Measurements from ENCODE around the gene SYNE2. TPM values are rescaled to one million over a fixed set of nuclear protein-coding genes. Genes with fewer than 3 reads are reported as not detected.

SYNE2 gene
- total RNA-seq, 2 experiments from 2014 or later: 18.4 to 21.8 TPM

GRCh38 chr14:64053694-64054669 lies 201.2 kb downstream of the SYNE2 start:
- Mint-ChIP-seq H3K27ac (no peak overlapping the region), H3K27me3 (no peaks in the 10 kb centered on the region), H3K9me3 (ENCODE audit: low read depth) (no peaks in the 10 kb centered on the region), H3K4me1 (peaks cover 2% of the 10 kb centered on the region), H3K36me3 (ENCODE audit: low read depth) (peaks cover 27% of the 10 kb centered on the region), H3K4me3 (no peak overlapping the region)
- intact Hi-C loops (cut with DNase I, micrococcal nuclease): no loop called here
- ATAC-seq (no peak), DNase-seq (no peak)
- ChIA-PET CTCF (interaction anchor here (0.7 to 0.9 kb wide), 2 partner anchors 23 to 70 kb away, joined by 3 to 4 read pairs; no protein-coding TSS in a partner anchor), POLR2A (no interaction called here)

- no peaks in the 10 kb centered on the region for H3K4me1 Mint-ChIP-seq
- peaks cover 13% of the 10 kb centered on the region for H3K36me3 Mint-ChIP-seq (ENCODE audit: low read depth)
- intact Hi-C loops (cut with DNase I, micrococcal nuclease): no loop called here
- CTCF ChIA-PET: interaction anchor here (0.6 to 2.1 kb wide), 3 partner anchors 9 to 259 kb away, joined by 3 to 7 read pairs (median 4); no protein-coding TSS in a partner anchor
- H3K9me3 Mint-ChIP-seq (ENCODE audit: low read depth): no peaks in the 10 kb centered on the region
- DNase-seq (no peak), ATAC-seq (no peak)
- H3K27me3 Mint-ChIP-seq: no peaks in the 10 kb centered on the region
- POLR2A ChIA-PET: no interaction called here
- H3K4me3 Mint-ChIP-seq: no peak overlapping the region
- no peak overlapping the region for H3K27ac Mint-ChIP-seq
These were observed 206.8 kb downstream of the SYNE2 start for GRCh38 chr14:64059454-64060198.

- H3K36me3 Mint-ChIP-seq (ENCODE audit: low read depth): peaks cover 13% of the 10 kb centered on the region
- POLR2A ChIA-PET: no interaction called here
- intact Hi-C loops (cut with DNase I, micrococcal nuclease): no loop called here
These were observed 207.4 kb downstream of the SYNE2 start for GRCh38 chr14:64060199-64060545.

GRCh38 chr14:64060648-64061096 lies 207.9 kb downstream of the SYNE2 start:
- H3K4me3 Mint-ChIP-seq: no peak overlapping the region
- ChIA-PET CTCF (interaction anchor here (0.6 to 2.1 kb wide), 6 partner anchors 10 to 290 kb away, joined by 3 to 7 read pairs (median 4); no protein-coding TSS in a partner anchor), POLR2A (no interaction called here)
- H3K27ac Mint-ChIP-seq: no peak overlapping the region
- intact Hi-C loops (cut with DNase I, micrococcal nuclease): no loop called here
- no peaks in the 10 kb centered on the region for H3K27me3 Mint-ChIP-seq
- DNase-seq (peak; percentile 36), ATAC-seq (peak; percentile 57)
- H3K9me3 Mint-ChIP-seq (ENCODE audit: low read depth): no peaks in the 10 kb centered on the region
- peaks cover 14% of the 10 kb centered on the region for H3K36me3 Mint-ChIP-seq (ENCODE audit: low read depth)
- H3K4me1 Mint-ChIP-seq: no peaks in the 10 kb centered on the region

More at GRCh38 chr14:64060199-64060545, 207.4 kb downstream of the SYNE2 start:
- Mint-ChIP-seq H3K9me3 (ENCODE audit: low read depth) (no peaks in the 10 kb centered on the region), H3K4me1 (no peaks in the 10 kb centered on the region), H3K27me3 (no peaks in the 10 kb centered on the region), H3K27ac (no peak overlapping the region), H3K4me3 (no peak overlapping the region)
- no peak for ATAC-seq
- DNase-seq: no peak
- CTCF ChIA-PET: interaction anchor here (0.6 to 2.1 kb wide), 6 partner anchors 10 to 290 kb away, joined by 3 to 7 read pairs (median 4); no protein-coding TSS in a partner anchor

- Mint-ChIP-seq H3K4me1 (no peaks in the 10 kb centered on the region), H3K36me3 (ENCODE audit: low read depth) (peaks cover 12% of the 10 kb centered on the region), H3K4me3 (no peak overlapping the region), H3K27ac (no peak overlapping the region), H3K27me3 (no peaks in the 10 kb centered on the region), H3K9me3 (ENCODE audit: low read depth) (no peaks in the 10 kb centered on the region)
- intact Hi-C loops (cut with DNase I, micrococcal nuclease): no loop called here
- ChIA-PET CTCF (interaction anchor here (0.6 to 2.1 kb wide), 4 partner anchors 29 to 260 kb away, joined by 3 to 7 read pairs (median 4); no protein-coding TSS in a partner anchor), POLR2A (no interaction called here)
- no peak for ATAC-seq
- no peak for DNase-seq
These were observed 208.3 kb downstream of the SYNE2 start for GRCh38 chr14:64061115-64061514.

GRCh38 chr14:64061706-64062105 lies 208.9 kb downstream of the SYNE2 start:
- no peak for DNase-seq
- intact Hi-C loops (cut with DNase I, micrococcal nuclease): no loop called here

GRCh38 chr14:64062381-64063115 lies 209.7 kb downstream of the SYNE2 start:
- POLR2A ChIA-PET: no interaction called here
- CTCF ChIA-PET: interaction anchor here (0.8 kb wide), 1 partner anchor 133 kb away, joined by 3 read pairs; no protein-coding TSS in a partner anchor
- no peak overlapping the region for H3K4me3 Mint-ChIP-seq
- no peaks in the 10 kb centered on the region for H3K9me3 Mint-ChIP-seq (ENCODE audit: low read depth)
- ATAC-seq (no peak), DNase-seq (no peak)
- H3K4me1 Mint-ChIP-seq: no peaks in the 10 kb centered on the region
- H3K36me3 Mint-ChIP-seq (ENCODE audit: low read depth): peaks cover 8% of the 10 kb centered on the region
- intact Hi-C loops (cut with DNase I, micrococcal nuclease): no loop called here
- H3K27me3 Mint-ChIP-seq: no peaks in the 10 kb centered on the region
- H3K27ac Mint-ChIP-seq: no peak overlapping the region

More at GRCh38 chr14:64061706-64062105, 208.9 kb downstream of the SYNE2 start:
- Mint-ChIP-seq H3K4me3 (no peak overlapping the region), H3K36me3 (ENCODE audit: low read depth) (peaks cover 12% of the 10 kb centered on the region), H3K4me1 (no peaks in the 10 kb centered on the region), H3K27ac (no peak overlapping the region), H3K9me3 (ENCODE audit: low read depth) (no peaks in the 10 kb centered on the region), H3K27me3 (no peaks in the 10 kb centered on the region)
- ChIA-PET POLR2A (no interaction called here), CTCF (interaction anchor here (0.8 to 1.0 kb wide), 2 partner anchors 29 to 134 kb away, joined by 3 read pairs; no protein-coding TSS in a partner anchor)
- no peak for ATAC-seq

GRCh38 chr14:64064447-64064846 lies 211.6 kb downstream of the SYNE2 start:
- ATAC-seq (no peak), DNase-seq (no peak)
- no peak overlapping the region for H3K4me3 Mint-ChIP-seq
- ChIA-PET POLR2A (no interaction called here), CTCF (no interaction called here)
- H3K9me3 Mint-ChIP-seq (ENCODE audit: low read depth): no peaks in the 10 kb centered on the region
- H3K4me1 Mint-ChIP-seq: no peaks in the 10 kb centered on the region
- H3K36me3 Mint-ChIP-seq (ENCODE audit: low read depth): peaks cover 12% of the 10 kb centered on the region
- intact Hi-C loops (cut with DNase I, micrococcal nuclease): no loop called here
- no peak overlapping the region for H3K27ac Mint-ChIP-seq
- no peaks in the 10 kb centered on the region for H3K27me3 Mint-ChIP-seq

- ChIA-PET POLR2A (no interaction called here), CTCF (no interaction called here)
- Mint-ChIP-seq H3K36me3 (ENCODE audit: low read depth) (peaks cover 19% of the 10 kb centered on the region), H3K9me3 (ENCODE audit: low read depth) (no peaks in the 10 kb centered on the region), H3K27ac (no peak overlapping the region), H3K4me1 (no peaks in the 10 kb centered on the region), H3K4me3 (no peak overlapping the region), H3K27me3 (no peaks in the 10 kb centered on the region)
- intact Hi-C loops (cut with DNase I, micrococcal nuclease): no loop called here
- DNase-seq: no peak
- no peak for ATAC-seq
These were observed 217.0 kb downstream of the SYNE2 start for GRCh38 chr14:64069634-64070359.

- CTCF ChIA-PET: interaction anchor here (0.6 to 0.7 kb wide), 3 partner anchors 11 to 310 kb away, joined by 3 read pairs; no protein-coding TSS in a partner anchor
- no peaks in the 10 kb centered on the region for H3K9me3 Mint-ChIP-seq (ENCODE audit: low read depth)
- DNase-seq (no peak), ATAC-seq (peak; percentile 66)
- H3K27ac Mint-ChIP-seq: no peak overlapping the region
- POLR2A ChIA-PET: no interaction called here
- no peaks in the 10 kb centered on the region for H3K4me1 Mint-ChIP-seq
- no peak overlapping the region for H3K4me3 Mint-ChIP-seq
- H3K36me3 Mint-ChIP-seq (ENCODE audit: low read depth): peaks cover 22% of the 10 kb centered on the region
- H3K27me3 Mint-ChIP-seq: no peaks in the 10 kb centered on the region
- intact Hi-C loops (cut with DNase I, micrococcal nuclease): no loop called here
These were observed 222.3 kb downstream of the SYNE2 start for GRCh38 chr14:64074961-64075612.

Data from activated CD4-positive, alpha-beta T cell treated with anti-CD3 and anti-CD28 coated beads for 36 hours (primary cell).